ENCODE data around the gene PCDHGA7.
"Not testable (repeated sequence)": the region's sequence is repeated elsewhere in the genome, so short reads cannot be mapped to it uniquely, and the experiment has no call there.

PCDHGA7 gene

DNA sequence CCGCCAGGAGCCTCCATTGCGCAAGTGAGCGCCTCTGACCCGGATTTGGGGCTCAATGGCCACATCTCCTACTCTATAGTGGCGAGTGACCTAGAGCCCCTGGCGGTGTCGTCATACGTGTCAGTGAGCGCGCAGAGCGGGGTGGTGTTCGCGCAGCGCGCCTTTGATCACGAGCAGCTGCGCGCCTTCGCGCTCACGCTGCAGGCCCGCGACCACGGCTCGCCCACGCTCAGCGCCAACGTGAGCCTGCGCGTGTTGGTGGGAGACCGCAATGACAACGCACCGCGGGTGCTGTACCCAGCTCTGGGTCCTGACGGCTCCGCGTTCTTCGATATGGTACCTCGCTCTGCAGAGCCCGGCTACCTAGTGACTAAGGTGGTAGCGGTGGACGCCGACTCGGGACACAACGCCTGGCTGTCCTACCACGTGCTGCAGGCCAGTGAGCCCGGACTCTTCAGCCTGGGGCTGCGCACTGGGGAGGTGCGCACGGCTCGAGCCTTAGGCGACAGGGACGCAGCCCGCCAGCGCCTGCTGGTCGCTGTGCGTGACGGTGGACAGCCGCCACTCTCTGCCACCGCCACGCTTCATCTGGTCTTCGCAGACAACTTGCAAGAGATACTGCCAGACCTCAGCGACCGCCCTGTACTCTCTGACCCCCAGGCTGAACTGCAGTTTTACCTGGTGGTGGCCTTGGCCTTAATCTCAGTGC is 27.2 kb downstream of the PCDHGA7 start:
- Mint-ChIP-seq H3K27ac (peak overlapping the region in 2 of 3 experiments; percentile 56 to 86), H3K9me3 (peaks cover 73% of the 10 kb centered on the region), H3K4me1 (peaks cover 15% of the 10 kb centered on the region), H3K4me3 (peak overlapping the region; percentile 77 to 95 (median 80)), H3K27me3 (ENCODE audit: low read depth) (peaks cover 27% of the 10 kb centered on the region), H3K36me3 (ENCODE audit: low read depth) (peaks cover 87% of the 10 kb centered on the region)
- no peak for TF ChIP-seq CTCF (IDR thresholded peaks at IDR 0.05; ENCODE audit: unreplicated experiment in 3 of 3)

- peaks cover 15% of the 10 kb centered on the region for H3K4me1 Mint-ChIP-seq
- peak overlapping the region; percentile 50 to 72 (median 69) for H3K4me3 Mint-ChIP-seq
- no peak overlapping the region for H3K27ac Mint-ChIP-seq
- H3K27me3 Mint-ChIP-seq (ENCODE audit: low read depth): peaks cover 23% of the 10 kb centered on the region
- TF ChIP-seq CTCF (IDR thresholded peaks at IDR 0.05; ENCODE audit: unreplicated experiment in 3 of 3): no peak
- peaks cover 92% of the 10 kb centered on the region for H3K36me3 Mint-ChIP-seq (ENCODE audit: low read depth)
- peaks cover 75% of the 10 kb centered on the region for H3K9me3 Mint-ChIP-seq
Observed at GRCh38 chr5:141411575-141411974, 29.0 kb downstream of the PCDHGA7 start.

GRCh38 chr5:141412854-141413539 is 30.5 kb downstream of the PCDHGA7 start, which contains the start of gene PCDHGA10:
Gene PCDHGA10 (plus strand): TSS chr5:141412987. CDS start chr5:141413176, 189 bp downstream.
- H3K4me3 Mint-ChIP-seq: peak within 1 kb of the TSS; percentile 83 to 85 (median 85)
- TF ChIP-seq CTCF (IDR thresholded peaks at IDR 0.05; ENCODE audit: unreplicated experiment in 3 of 3): peak; percentile 15 to 47 (median 37)
- peaks cover 77% of the 10 kb centered on the region for H3K9me3 Mint-ChIP-seq
- H3K27me3 Mint-ChIP-seq (ENCODE audit: low read depth): peaks cover 25% of the 10 kb centered on the region
- H3K4me1 Mint-ChIP-seq: peaks cover 15% of the 10 kb centered on the region
- peaks cover 96% of the 10 kb centered on the region for H3K36me3 Mint-ChIP-seq (ENCODE audit: low read depth)
- peak within 1 kb of the TSS in 2 of 3 experiments; percentile 80 to 88 for H3K27ac Mint-ChIP-seq

DNA sequence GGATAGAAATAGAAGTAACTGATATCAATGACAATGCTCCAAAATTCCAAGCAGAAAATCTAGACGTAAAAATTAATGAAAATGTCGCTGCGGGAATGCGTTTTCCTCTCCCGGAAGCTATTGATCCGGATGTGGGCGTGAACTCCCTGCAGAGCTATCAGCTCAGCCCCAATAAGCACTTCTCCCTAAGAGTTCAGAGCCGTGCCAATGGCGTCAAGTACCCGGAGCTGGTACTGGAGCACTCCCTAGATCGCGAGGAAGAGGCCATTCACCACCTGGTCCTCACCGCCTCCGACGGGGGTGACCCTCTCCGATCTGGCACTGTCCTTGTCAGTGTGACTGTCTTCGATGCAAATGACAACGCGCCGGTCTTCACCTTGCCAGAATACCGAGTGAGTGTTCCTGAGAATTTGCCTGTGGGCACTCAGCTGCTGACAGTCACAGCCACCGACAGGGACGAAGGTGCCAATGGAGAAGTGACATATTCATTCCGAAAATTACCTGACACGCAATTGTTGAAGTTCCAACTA is 31.1 kb downstream of the PCDHGA7 start:
- Mint-ChIP-seq H3K36me3 (ENCODE audit: low read depth) (peaks cover 96% of the 10 kb centered on the region), H3K27ac (peak overlapping the region in 1 of 3 experiments; percentile 88), H3K27me3 (ENCODE audit: low read depth) (peaks cover 27% of the 10 kb centered on the region), H3K4me1 (peaks cover 10% of the 10 kb centered on the region), H3K4me3 (peak overlapping the region; percentile 83 to 85 (median 85)), H3K9me3 (peaks cover 77% of the 10 kb centered on the region)
- no peak for TF ChIP-seq CTCF (IDR thresholded peaks at IDR 0.05; ENCODE audit: unreplicated experiment in 3 of 3)

DNA sequence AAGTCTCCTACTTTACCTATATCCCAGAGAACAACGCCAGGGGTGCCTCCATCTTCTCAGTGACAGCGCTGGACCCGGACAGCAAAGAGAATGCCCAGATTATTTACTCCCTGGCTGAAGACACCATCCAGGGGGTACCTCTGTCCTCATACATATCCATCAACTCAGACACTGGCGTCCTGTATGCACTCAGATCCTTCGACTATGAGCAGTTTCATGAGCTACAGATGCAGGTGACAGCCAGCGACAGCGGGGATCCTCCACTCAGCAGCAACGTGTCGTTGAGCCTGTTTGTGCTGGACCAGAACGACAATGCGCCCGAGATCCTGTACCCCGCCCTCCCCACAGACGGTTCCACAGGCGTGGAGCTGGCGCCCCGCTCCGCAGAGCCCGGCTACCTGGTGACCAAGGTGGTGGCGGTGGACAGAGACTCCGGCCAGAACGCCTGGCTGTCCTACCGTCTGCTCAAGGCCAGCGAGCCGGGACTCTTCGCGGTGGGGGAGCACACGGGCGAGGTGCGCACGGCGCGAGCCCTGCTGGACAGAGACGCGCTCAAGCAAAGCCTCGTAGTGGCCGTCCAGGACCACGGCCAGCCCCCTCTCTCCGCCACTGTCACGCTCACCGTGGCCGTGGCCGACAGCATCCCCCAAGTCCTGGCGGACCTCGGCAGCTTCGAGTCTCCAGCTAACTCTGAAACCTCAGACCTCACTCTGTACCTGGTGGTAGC is 32.2 kb downstream of the PCDHGA7 start:
- Mint-ChIP-seq H3K36me3 (ENCODE audit: low read depth) (peaks cover 96% of the 10 kb centered on the region), H3K9me3 (peaks cover 75% of the 10 kb centered on the region), H3K4me3 (peak overlapping the region in 2 of 3 experiments; percentile 42 to 46), H3K27me3 (ENCODE audit: low read depth) (peaks cover 23% of the 10 kb centered on the region)
- not testable (repeated sequence) for H3K4me1 Mint-ChIP-seq, H3K27ac Mint-ChIP-seq

DNA sequence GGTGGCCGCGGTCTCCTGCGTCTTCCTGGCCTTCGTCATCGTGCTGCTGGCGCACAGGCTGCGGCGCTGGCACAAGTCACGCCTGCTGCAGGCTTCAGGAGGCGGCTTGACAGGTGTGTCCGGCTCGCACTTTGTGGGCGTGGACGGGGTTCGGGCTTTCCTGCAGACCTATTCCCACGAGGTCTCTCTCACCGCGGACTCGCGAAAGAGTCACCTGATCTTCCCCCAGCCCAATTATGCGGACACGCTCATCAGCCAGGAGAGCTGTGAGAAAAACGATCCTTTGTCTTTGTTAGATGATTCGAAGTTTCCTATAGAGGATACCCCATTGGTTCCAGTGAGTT is 32.7 kb downstream of the PCDHGA7 start:
- H3K27me3 Mint-ChIP-seq (ENCODE audit: low read depth): peaks cover 22% of the 10 kb centered on the region
- H3K4me3 Mint-ChIP-seq, H3K4me1 Mint-ChIP-seq, H3K27ac Mint-ChIP-seq: not testable (repeated sequence)
- H3K9me3 Mint-ChIP-seq: peaks cover 77% of the 10 kb centered on the region
- H3K36me3 Mint-ChIP-seq (ENCODE audit: low read depth): peaks cover 98% of the 10 kb centered on the region

DNA sequence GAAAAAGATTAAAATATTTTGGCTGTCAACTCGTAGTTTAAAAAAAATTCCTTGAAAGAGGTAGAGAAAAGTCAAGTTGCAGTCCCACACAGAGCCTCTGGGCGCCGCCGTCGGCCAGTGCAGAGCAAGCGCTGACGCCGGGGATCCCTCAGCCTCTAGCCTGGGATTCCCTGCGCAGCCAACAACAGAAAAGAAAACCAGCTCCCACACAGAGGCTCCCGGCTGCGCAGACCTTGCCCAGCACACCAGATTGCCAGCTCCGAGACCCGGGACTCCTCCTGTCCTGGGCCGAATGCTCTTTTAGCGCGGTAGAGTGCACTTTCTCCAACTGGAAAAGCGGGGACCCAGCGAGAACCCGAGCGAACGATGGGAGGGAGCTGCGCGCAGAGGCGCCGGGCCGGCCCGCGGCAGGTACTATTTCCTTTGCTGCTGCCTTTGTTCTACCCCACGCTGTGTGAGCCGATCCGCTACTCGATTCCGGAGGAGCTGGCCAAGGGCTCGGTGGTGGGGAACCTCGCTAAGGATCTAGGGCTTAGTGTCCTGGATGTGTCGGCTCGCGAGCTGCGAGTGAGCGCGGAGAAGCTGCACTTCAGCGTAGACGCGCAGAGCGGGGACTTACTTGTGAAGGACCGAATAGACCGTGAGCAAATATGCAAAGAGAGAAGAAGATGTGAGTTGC is 35.1 kb downstream of the PCDHGA7 start, which contains the start of gene PCDHGB7:
Gene PCDHGB7, plus strand, starts transcription at position 184 of the 679 bp plus-strand sequence. Its CDS starts 183 bp downstream, at position 367.
- peaks cover 87% of the 10 kb centered on the region for H3K9me3 Mint-ChIP-seq
- H3K4me1 Mint-ChIP-seq, H3K27ac Mint-ChIP-seq: not testable (repeated sequence)
- peaks cover 98% of the 10 kb centered on the region for H3K36me3 Mint-ChIP-seq (ENCODE audit: low read depth)
- peaks cover 19% of the 10 kb centered on the region for H3K27me3 Mint-ChIP-seq (ENCODE audit: low read depth)
- peak within 1 kb of the TSS; percentile 54 to 72 (median 72) for H3K4me3 Mint-ChIP-seq
